H9 (cell line): Measurements from ENCODE around the gene PRKD2. TPM values are rescaled to one million over a fixed set of nuclear protein-coding genes. Genes with fewer than 3 reads are reported as not detected.

Source experiments
- DNase-seq: peaks from one replicate; pipeline ENCODE4 v3.0.0-alpha.2; 2017
- H2AFZ ChIP-seq: one replicate; pipeline ENCODE4 v1.6.1; 2013; ENCODE audit warnings: mild to moderate bottlenecking, low read length, control low read depth, moderate library complexity
- H2AK5ac ChIP-seq: 2 replicates; pipeline ENCODE4 v1.6.1; 2013; ENCODE audit warnings: low read length, control low read depth, mixed read lengths; ENCODE audit not compliant: insufficient read length
- H2BK120ac ChIP-seq: one replicate; pipeline ENCODE4 v1.6.1; 2013; ENCODE audit warnings: low read depth, mild to moderate bottlenecking, low read length, control low read depth, inconsistent platforms; ENCODE audit not compliant: poor library complexity, severe bottlenecking
- H2BK12ac ChIP-seq: 2 replicates; pipeline ENCODE4 v1.6.1; 2013; ENCODE audit warnings: low read length, control low read depth, mixed read lengths, low read depth; ENCODE audit not compliant: insufficient read length
- H2BK15ac ChIP-seq: 2 replicates; pipeline ENCODE4 v1.6.1; 2013; ENCODE audit warnings: low read depth, low read length, control low read depth
- H2BK20ac ChIP-seq: one replicate; pipeline ENCODE4 v1.6.1; 2013; ENCODE audit warnings: low read depth, mild to moderate bottlenecking, low read length, control low read depth, inconsistent platforms; ENCODE audit not compliant: poor library complexity, severe bottlenecking
- H2BK5ac ChIP-seq: 2 replicates; pipeline ENCODE4 v1.6.1; 2013; ENCODE audit warnings: low read length, control low read depth, mixed read lengths; ENCODE audit not compliant: insufficient read length
- H3K14ac ChIP-seq: 2 replicates; pipeline ENCODE4 v1.6.1; 2013; ENCODE audit warnings: low read length, control low read depth; ENCODE audit not compliant: insufficient read depth
- H3K18ac ChIP-seq: 2 replicates; pipeline ENCODE4 v1.6.1; 2013; ENCODE audit warnings: low read depth, mild to moderate bottlenecking, mixed read lengths, low read length, control low read depth; ENCODE audit not compliant: insufficient read length
- H3K23ac ChIP-seq: 2 replicates; pipeline ENCODE4 v1.6.1; 2013; ENCODE audit warnings: low read length, control low read depth, mixed read lengths, low read depth; ENCODE audit not compliant: insufficient read length
- H3K23me2 ChIP-seq: 2 replicates; pipeline ENCODE4 v1.6.1; 2013; ENCODE audit warnings: low read depth, mild to moderate bottlenecking, mixed read lengths, low read length, control low read depth; ENCODE audit not compliant: insufficient read length, poor library complexity, severe bottlenecking
- H3K27ac ChIP-seq: 2 replicates; pipeline ENCODE4 v1.5.1; 2013; ENCODE audit warnings: low read length, control low read depth, mixed read lengths, low read depth; ENCODE audit not compliant: insufficient read length
- H3K27me3 ChIP-seq: 2 replicates; pipeline ENCODE4 v1.6.1; 2013; ENCODE audit warnings: low read length, control low read depth, inconsistent platforms; ENCODE audit not compliant: insufficient read depth
- H3K4ac ChIP-seq: 2 replicates; pipeline ENCODE4 v1.6.1; 2013; ENCODE audit warnings: low read depth, mild to moderate bottlenecking, control low read depth, inconsistent platforms, low read length, moderate library complexity
- H3K4me1 ChIP-seq: 2 replicates; pipeline ENCODE4 v1.6.1; 2013; ENCODE audit warnings: low read length, control low read depth, inconsistent platforms; ENCODE audit not compliant: insufficient read depth
- H3K4me2 ChIP-seq: 2 replicates; pipeline ENCODE4 v1.6.1; 2013; ENCODE audit warnings: low read length, control low read depth, mixed read lengths; ENCODE audit not compliant: insufficient read length, insufficient read depth
- H3K56ac ChIP-seq: 2 replicates; pipeline ENCODE4 v1.6.1; 2013; ENCODE audit warnings: low read depth, mild to moderate bottlenecking, mixed read lengths, low read length, control low read depth; ENCODE audit not compliant: insufficient read length
- H3K79me1 ChIP-seq: 2 replicates; pipeline ENCODE4 v1.6.1; 2013; ENCODE audit warnings: low read depth, mild to moderate bottlenecking, moderate library complexity, low read length, control low read depth, inconsistent platforms; ENCODE audit not compliant: insufficient read depth, poor library complexity, severe bottlenecking
- H3K79me2 ChIP-seq: 2 replicates; pipeline ENCODE4 v1.6.1; 2013; ENCODE audit warnings: low read length, control low read depth, inconsistent platforms; ENCODE audit not compliant: insufficient read depth
- H3K9ac ChIP-seq: 2 replicates; pipeline ENCODE4 v1.6.1; 2013; ENCODE audit warnings: low read length, control low read depth, mixed read lengths; ENCODE audit not compliant: insufficient read length; ENCODE audit errors: extremely low read depth
- H3K9me3 ChIP-seq: one replicate; pipeline ENCODE4 v1.6.1; 2013; ENCODE audit warnings: low read depth, low read length, inconsistent platforms; ENCODE audit not compliant: control insufficient read depth
- H3T11ph ChIP-seq: one replicate; pipeline ENCODE4 v1.6.1; 2013; ENCODE audit warnings: mild to moderate bottlenecking, low read length, control low read depth, inconsistent platforms
- H4K20me1 ChIP-seq: one replicate; pipeline ENCODE4 v1.6.1; 2013; ENCODE audit not compliant: control insufficient read depth, insufficient read length, insufficient read depth
- H4K5ac ChIP-seq: 2 replicates; pipeline ENCODE4 v1.6.1; 2013; ENCODE audit warnings: low read depth, mild to moderate bottlenecking, mixed read lengths, low read length, control low read depth; ENCODE audit not compliant: insufficient read length
- H4K8ac ChIP-seq: replicated peaks from 2 replicates; pipeline ENCODE4 v1.6.1; 2013; ENCODE audit warnings: low read length, control low read depth, mixed read lengths, low read depth; ENCODE audit not compliant: insufficient read length
- H4K91ac ChIP-seq: 2 replicates; pipeline ENCODE4 v1.6.1; 2013; ENCODE audit warnings: low read depth, mild to moderate bottlenecking, moderate library complexity, mixed read lengths, low read length, control low read depth; ENCODE audit not compliant: insufficient read length
- H3K27ac Mint-ChIP-seq, 3 experiments: 2 replicates in 2 of 3; 3 replicates in 1 of 3; pipeline ENCODE4 v1.8.0; 2020 to 2021; ENCODE audit warnings: mixed read lengths in 3 of 3, mild to moderate bottlenecking in 1 of 3, moderate library complexity in 1 of 3
- H3K27me3 Mint-ChIP-seq: 2 replicates; pipeline ENCODE4 v1.8.0; 2021; ENCODE audit warnings: low read depth, mild to moderate bottlenecking, moderate library complexity, mixed read lengths
- H3K36me3 Mint-ChIP-seq, 3 experiments: 2 replicates in 2 of 3; 3 replicates in 1 of 3; pipeline ENCODE4 v1.8.0; 2020 to 2021; ENCODE audit warnings: low read depth in 3 of 3, mixed read lengths in 3 of 3; ENCODE audit not compliant: insufficient read depth in 1 of 3
- H3K4me1 Mint-ChIP-seq, 2 experiments: 2 replicates each; pipeline ENCODE4 v1.8.0; 2020; ENCODE audit warnings: mixed read lengths in 2 of 2
- H3K4me3 Mint-ChIP-seq, 2 experiments: 2 replicates in 1 of 2; 3 replicates in 1 of 2; pipeline ENCODE4 v1.8.0; 2020 to 2021; ENCODE audit warnings: mild to moderate bottlenecking in 2 of 2, mixed read lengths in 2 of 2, moderate library complexity in 1 of 2
- H3K9me3 Mint-ChIP-seq, 2 experiments: 2 replicates in 1 of 2; 3 replicates in 1 of 2; pipeline ENCODE4 v1.8.0; 2020; ENCODE audit warnings: mild to moderate bottlenecking in 2 of 2, mixed read lengths in 2 of 2, moderate library complexity in 1 of 2
- CTCF ChIP-seq: fragments of 200-600 bp; sonication (generic); conservative IDR thresholded peaks from 3 replicates; pipeline ENCODE4 v1.8.0; 2021; ENCODE audit warnings: antibody characterized with exemption, mild to moderate bottlenecking
- WGBS: extraction: QIAGEN DNeasy Blood & Tissue Kit; methylation state at CpG from one replicate; pipeline ENCODE4 v1.1.7; 2013; ENCODE audit warnings: missing lambda C conversion rate, low lambda C conversion rate, mixed read lengths; ENCODE audit not compliant: insufficient read length; ENCODE audit errors: extremely low coverage; 5-methylcytosine and 5-hydroxymethylcytosine counted together
- total RNA-seq: library from RNA; stranded (reverse); gene quantifications from 2 replicates; pipeline ENCODE4 v1.2.1, GENCODE V29; 2021

PRKD2 gene
- total RNA-seq, 1 experiment from 2014 or later = 60.7 TPM

GRCh38 chr19:46626446-46626845 lies 90.5 kb downstream of the PRKD2 start:
- Histone ChIP-seq H2BK20ac (no peak overlapping the region), H3K23me2 (no peaks in the 10 kb centered on the region), H4K5ac (no peak overlapping the region), H4K20me1 (no peaks in the 10 kb centered on the region), H2AFZ (no peak overlapping the region), H2BK120ac (no peak overlapping the region), H3K4ac (no peak overlapping the region), H3K27me3 (peaks cover 3% of the 10 kb centered on the region; the same call in 1 of the 2 replicates), H3K14ac (no peak overlapping the region), H2BK5ac (no peak overlapping the region), H3K4me2 (no peak overlapping the region), H4K8ac (no peak overlapping the region), H3K4me1 (peaks cover 7% of the 10 kb centered on the region; the same call in 1 of the 2 replicates), H2BK12ac (no peak overlapping the region), H3K9ac (no peak overlapping the region), H3K23ac (no peak overlapping the region), H3K79me1 (no peaks in the 10 kb centered on the region), H4K91ac (no peak overlapping the region), H3K27ac (no peak overlapping the region), H3K56ac (no peak overlapping the region), H3T11ph (no peak overlapping the region), H3K79me2 (no peaks in the 10 kb centered on the region), H3K18ac (no peak overlapping the region), H2AK5ac (no peak overlapping the region), H2BK15ac (no peak overlapping the region), H3K9me3 (no peaks in the 10 kb centered on the region)
- TF ChIP-seq CTCF = no peak
- H3K9me3 Mint-ChIP-seq = no peaks in the 10 kb centered on the region; a peak in 2 of 5 replicates
- H3K4me1 Mint-ChIP-seq = peaks cover 10 to 24% of the 10 kb centered on the region in 2 experiments
- no peak overlapping the region for H3K27ac Mint-ChIP-seq
- H3K4me3 Mint-ChIP-seq = no peak overlapping the region; a peak in 1 of 5 replicates
- WGBS = no CpG with 5 or more reads among the region's 14 CpGs
- no peaks in the 10 kb centered on the region for H3K36me3 Mint-ChIP-seq
- H3K27me3 Mint-ChIP-seq = peaks cover 8% of the 10 kb centered on the region
- DNase-seq = no peak
